NCI-H748 treated with DMSO at 0.1 percent for 48 hours (cell line): ENCODE results near the gene OSTN.
"Not testable (repeated sequence)": the region's sequence is repeated elsewhere in the genome, so short reads cannot be mapped to it uniquely, and the experiment has no call there.

ENCODE experiments used
- DNase-seq: peaks from one replicate; lab custom pipeline; 2025; lab: John Stamatoyannopoulos, UW

OSTN gene

DNA sequence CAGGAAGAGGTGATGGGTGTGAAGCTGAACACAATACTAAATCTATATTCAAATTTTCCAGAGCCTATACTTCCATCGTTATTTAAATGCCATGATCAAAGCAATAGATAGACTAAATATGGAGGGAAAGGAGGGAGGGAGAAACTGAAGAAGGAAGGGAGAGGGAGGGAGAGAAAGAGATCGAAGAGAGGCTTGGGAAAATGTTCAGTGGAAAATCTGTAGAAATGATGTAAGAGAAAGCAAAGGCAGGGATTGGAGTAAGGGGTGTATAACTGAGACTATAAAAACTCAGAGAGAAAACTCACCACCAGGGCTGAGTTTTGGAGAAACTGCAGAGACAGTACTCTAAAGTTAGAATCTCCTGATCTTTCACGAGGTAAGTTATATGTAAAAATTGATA is at the start of gene OSTN:
Gene OSTN (plus strand): TSS at position 310 of the 400 bp plus-strand sequence. CDS start 13,292 bp downstream, outside the sequence.
- DNase-seq = no peak

- DNase-seq = no peak
These were observed 47.4 kb upstream of the OSTN start for GRCh38 chr3:191151653-191152052.

- DNase-seq = no peak
These were observed 44.2 kb upstream of the OSTN start for GRCh38 chr3:191154827-191155226.

DNA sequence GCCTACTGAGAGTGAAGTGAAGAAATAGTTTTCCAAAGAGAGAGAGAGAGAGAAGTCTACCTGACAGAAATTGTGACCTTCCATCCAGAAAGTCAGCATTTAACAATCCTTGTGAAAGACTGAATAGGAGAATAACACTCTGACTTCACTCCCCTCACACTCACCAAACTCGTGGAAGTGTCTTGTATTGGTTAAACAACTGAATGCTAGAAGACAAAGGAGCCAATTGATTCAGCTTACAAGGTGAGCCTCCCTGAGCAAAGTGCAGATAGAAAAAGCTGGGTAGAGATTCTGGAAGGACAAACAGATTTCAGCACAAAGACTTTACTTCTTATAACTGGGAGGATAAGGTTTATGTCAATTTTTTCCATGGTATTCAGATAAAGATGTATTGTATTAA is 40.8 kb upstream of the OSTN start:
- no peak for DNase-seq

- no peak for DNase-seq
These were observed 40.2 kb upstream of the OSTN start for GRCh38 chr3:191158815-191159214.

- DNase-seq = no peak
These were observed 33.2 kb upstream of the OSTN start for GRCh38 chr3:191165802-191166201.

DNA sequence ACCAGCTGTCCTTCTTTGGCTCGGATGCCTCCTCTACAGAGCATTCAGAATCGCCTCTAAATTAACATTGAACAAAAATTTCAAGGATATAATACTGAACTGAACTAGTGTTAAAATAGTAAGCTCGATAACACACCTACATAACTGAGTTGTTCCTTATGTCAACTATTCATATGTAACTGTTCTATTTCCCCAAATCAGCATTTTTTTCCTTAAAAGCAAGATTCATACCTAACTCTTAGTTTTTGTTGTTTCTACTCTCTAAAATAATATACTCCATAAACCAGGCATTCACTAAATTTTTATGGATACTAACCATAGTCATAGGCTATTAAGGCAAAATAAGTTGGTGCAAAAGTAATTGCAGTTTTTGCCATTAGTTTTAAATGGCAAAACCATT is 32.7 kb upstream of the OSTN start:
- no peak for DNase-seq

- no peak for DNase-seq
These were observed 29.5 kb upstream of the OSTN start for GRCh38 chr3:191169566-191169965.

GRCh38 chr3:191170097-191170496 is 28.9 kb upstream of the OSTN start:
- DNase-seq = no peak

GRCh38 chr3:191175102-191175501 is 23.9 kb upstream of the OSTN start:
- no peak for DNase-seq

DNA sequence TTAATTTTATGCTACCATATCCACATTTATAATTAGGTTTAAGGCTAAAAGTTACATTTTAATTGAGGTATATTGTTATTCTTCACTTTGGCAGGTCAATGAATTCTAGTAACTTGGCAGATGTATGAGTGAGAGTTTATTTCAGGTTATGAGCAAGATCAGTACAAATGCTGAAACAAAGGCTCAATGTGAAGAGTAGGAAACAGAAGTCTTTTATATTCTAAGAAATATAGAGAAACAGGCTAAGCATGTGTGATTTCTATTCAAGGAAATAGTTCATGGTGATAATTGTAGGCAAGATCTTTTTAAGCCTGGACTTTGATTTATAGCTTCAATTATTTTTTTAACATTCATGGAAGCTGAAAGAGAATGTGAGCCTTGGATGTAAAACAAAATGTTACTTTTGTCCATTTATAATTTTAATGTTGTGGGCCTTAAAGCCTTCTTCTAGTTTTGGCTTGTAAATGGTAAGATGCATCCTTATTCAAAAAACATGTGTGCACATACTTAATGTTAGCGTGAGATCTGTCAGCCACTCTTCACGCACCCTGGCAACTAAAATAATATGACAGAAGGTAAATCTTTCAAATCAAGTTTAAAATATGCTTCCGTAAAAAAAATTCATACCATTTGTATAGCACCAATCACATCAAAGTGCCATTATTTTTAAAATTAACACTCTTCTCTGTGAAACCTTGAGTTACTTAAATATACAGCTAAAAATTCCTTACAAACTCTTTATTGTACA is 22.8 kb upstream of the OSTN start:
- DNase-seq = no peak

DNA sequence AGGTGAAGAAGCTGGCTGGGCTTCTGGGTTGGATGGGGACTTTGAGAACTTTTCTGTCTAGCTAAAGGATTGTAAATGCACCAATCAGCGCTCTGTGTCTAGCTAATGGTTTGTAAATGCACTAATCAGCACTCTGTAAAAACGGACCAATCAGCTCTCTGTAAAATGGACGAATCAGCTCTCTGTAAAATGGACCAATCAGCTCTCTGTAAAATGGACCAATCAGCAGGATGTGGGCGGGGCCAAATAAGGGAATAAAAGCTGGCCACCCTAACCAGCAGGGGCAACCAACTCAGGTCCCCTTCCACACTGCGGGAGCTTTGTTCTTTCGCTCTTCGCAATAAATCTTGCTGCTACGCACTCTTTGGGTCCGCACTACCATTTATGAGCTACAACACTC is 13.7 kb upstream of the OSTN start:
- DNase-seq = not testable (repeated sequence)

GRCh38 chr3:191188246-191188645 is 10.8 kb upstream of the OSTN start:
- not testable (repeated sequence) for DNase-seq

GRCh38 chr3:191192270-191192669 is 6.8 kb upstream of the OSTN start:
- not testable (repeated sequence) for DNase-seq

GRCh38 chr3:191192941-191193340 is 6.1 kb upstream of the OSTN start:
- no peak for DNase-seq

DNA sequence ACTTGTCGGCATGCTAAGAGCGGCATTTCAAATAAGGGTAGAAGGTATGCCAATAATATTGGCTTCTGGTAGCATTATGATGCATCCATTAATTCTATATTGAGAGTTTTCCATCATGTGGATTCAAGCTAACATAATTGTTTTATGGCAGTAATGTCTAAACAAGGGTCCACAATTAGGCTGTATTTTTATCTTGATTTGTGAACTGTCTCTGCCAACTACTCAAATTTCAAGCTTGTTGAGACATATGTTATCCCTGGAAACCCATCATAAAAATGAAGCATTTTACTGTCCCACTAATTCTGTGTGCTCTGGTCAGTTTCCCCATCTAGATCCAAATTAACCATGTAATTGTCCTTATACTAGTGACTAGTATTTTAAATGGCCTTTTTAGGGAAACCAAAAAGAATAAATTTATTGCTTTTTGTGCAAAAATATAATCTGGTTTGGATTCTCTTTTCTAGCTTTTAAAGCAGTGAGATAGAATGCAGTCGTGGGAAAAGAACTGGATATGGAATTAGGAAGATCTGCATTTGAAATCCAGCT is 1.2 kb upstream of the OSTN start:
- no peak for DNase-seq

- no peak for DNase-seq
These were observed 561 bp upstream of the OSTN start for GRCh38 chr3:191198480-191198879.

GRCh38 chr3:191210032-191210431 is 11.0 kb downstream of the OSTN start:
- no peak for DNase-seq

- DNase-seq = no peak
These were observed 17.5 kb downstream of the OSTN start for GRCh38 chr3:191216510-191216909.

GRCh38 chr3:191217301-191217700 is 18.3 kb downstream of the OSTN start:
- no peak for DNase-seq

- DNase-seq = no peak
These were observed 21.9 kb downstream of the OSTN start for GRCh38 chr3:191220908-191221307.

- no peak for DNase-seq
These were observed 22.6 kb downstream of the OSTN start for GRCh38 chr3:191221638-191222037.

DNA sequence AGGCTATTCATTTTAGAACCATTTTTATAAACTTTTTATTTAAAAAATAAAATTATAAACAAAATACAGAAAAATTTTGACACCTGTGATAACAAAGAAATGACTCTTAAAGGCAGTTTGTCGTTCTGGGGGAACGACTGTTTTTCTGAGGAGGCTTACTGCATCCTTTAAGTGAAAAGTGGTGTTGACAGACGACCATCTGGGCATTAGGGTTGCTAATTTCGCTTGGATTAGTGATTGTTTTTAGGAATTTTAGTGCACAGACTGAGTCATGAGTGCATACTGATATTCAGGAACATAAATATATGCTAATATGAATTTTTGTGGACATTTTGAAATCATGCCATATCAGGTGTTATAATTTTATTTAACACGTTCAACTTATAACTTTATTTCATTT is 28.5 kb downstream of the OSTN start:
- no peak for DNase-seq

DNA sequence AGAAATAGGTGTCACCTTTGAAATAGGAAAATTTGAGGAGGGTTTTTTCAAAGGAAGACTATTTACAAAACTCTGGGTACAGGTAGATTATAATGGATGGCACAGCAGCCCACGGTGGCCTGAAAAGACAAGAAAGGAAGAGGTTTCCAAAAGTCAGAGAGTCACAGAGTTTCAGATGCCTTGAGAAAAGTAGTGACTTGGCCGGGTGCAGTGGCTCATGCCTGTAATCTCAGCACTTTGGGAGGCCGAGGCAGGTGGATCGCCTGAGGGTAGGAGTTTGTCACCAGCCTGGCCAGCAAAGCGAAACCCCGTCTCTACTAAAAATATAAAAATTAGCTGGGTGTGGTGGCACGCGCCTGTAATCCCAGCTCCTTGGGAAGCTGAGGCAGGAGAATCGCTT is 35.2 kb downstream of the OSTN start:
- no peak for DNase-seq
